IPS-18c (cell line): ENCODE results near the gene ABCF2.

Source experiments
- H3K4me3 ChIP-seq: 2 replicates; pipeline ENCODE4 v1.7.0; 2013; ENCODE audit warnings: low read depth, mild to moderate bottlenecking, low read length, moderate library complexity; ENCODE audit not compliant: insufficient read depth
- H3K9me3 ChIP-seq: one replicate; pipeline ENCODE4 v1.6.1; 2013; ENCODE audit warnings: mild to moderate bottlenecking, low read length, moderate library complexity; ENCODE audit not compliant: control insufficient read depth, insufficient read depth

The ABCF2 gene

GRCh38 chr7:151193203-151193978 is 33.6 kb downstream of the ABCF2 start:
- Histone ChIP-seq H3K9me3 (no peaks in the 10 kb centered on the region), H3K4me3 (no peak overlapping the region)

GRCh38 chr7:151192002-151192539 is 34.9 kb downstream of the ABCF2 start:
- Histone ChIP-seq H3K9me3 (no peaks in the 10 kb centered on the region), H3K4me3 (no peak overlapping the region)

GRCh38 chr7:151191544-151191943 is 35.5 kb downstream of the ABCF2 start:
- Histone ChIP-seq H3K9me3 (no peaks in the 10 kb centered on the region), H3K4me3 (no peak overlapping the region)

- Histone ChIP-seq H3K9me3 (no peaks in the 10 kb centered on the region), H3K4me3 (no peak overlapping the region)
Measured at GRCh38 chr7:151189038-151189437, 38.0 kb downstream of the ABCF2 start.

- Histone ChIP-seq H3K9me3 (no peaks in the 10 kb centered on the region), H3K4me3 (no peak overlapping the region)
Measured at GRCh38 chr7:151188252-151188542, 38.8 kb downstream of the ABCF2 start.

GRCh38 chr7:151187409-151188251 is 39.4 kb downstream of the ABCF2 start:
- no peak overlapping the region for H3K4me3 ChIP-seq
- no peaks in the 10 kb centered on the region for H3K9me3 ChIP-seq

GRCh38 chr7:151186640-151187408 is 40.2 kb downstream of the ABCF2 start, which contains the start of gene ASB10:
ASB10 (minus strand) TSS chr7:151187250; CDS start chr7:151187130, 120 bp downstream.
- Histone ChIP-seq H3K4me3 (no peak within 1 kb of the TSS), H3K9me3 (no peaks in the 10 kb centered on the region)

- H3K4me3 ChIP-seq = no peak overlapping the region
- H3K9me3 ChIP-seq = no peaks in the 10 kb centered on the region
Measured at GRCh38 chr7:151185762-151186639, 41.0 kb downstream of the ABCF2 start.

- Histone ChIP-seq H3K9me3 (no peaks in the 10 kb centered on the region), H3K4me3 (no peak overlapping the region)
Measured at GRCh38 chr7:151181011-151181431, 46.0 kb downstream of the ABCF2 start.

GRCh38 chr7:151179946-151180345 is 47.1 kb downstream of the ABCF2 start:
- no peak overlapping the region for H3K4me3 ChIP-seq

GRCh38 chr7:151179287-151179860 is 47.6 kb downstream of the ABCF2 start:
- H3K9me3 ChIP-seq = peaks cover 2% of the 10 kb centered on the region
- no peak overlapping the region for H3K4me3 ChIP-seq

More at GRCh38 chr7:151179946-151180345, 47.1 kb downstream of the ABCF2 start:
- H3K9me3 ChIP-seq = no peaks in the 10 kb centered on the region

GRCh38 chr7:151178831-151179230 is 48.2 kb downstream of the ABCF2 start:
- Histone ChIP-seq H3K9me3 (peaks cover 3% of the 10 kb centered on the region), H3K4me3 (no peak overlapping the region)

- Histone ChIP-seq H3K9me3 (peaks cover 7% of the 10 kb centered on the region), H3K4me3 (no peak overlapping the region)
Measured at GRCh38 chr7:151178236-151178635, 48.8 kb downstream of the ABCF2 start.

- H3K4me3 ChIP-seq = no peak overlapping the region
- H3K9me3 ChIP-seq = peaks cover 7% of the 10 kb centered on the region
Measured at GRCh38 chr7:151177310-151177709, 49.7 kb downstream of the ABCF2 start.

GRCh38 chr7:151176401-151176800 is 50.6 kb downstream of the ABCF2 start:
- Histone ChIP-seq H3K4me3 (no peak overlapping the region), H3K9me3 (peaks cover 9% of the 10 kb centered on the region)

- H3K9me3 ChIP-seq = peaks cover 9% of the 10 kb centered on the region
Measured at GRCh38 chr7:151175793-151176311, 51.2 kb downstream of the ABCF2 start.

More at GRCh38 chr7:151175793-151176311, 51.2 kb downstream of the ABCF2 start:
- H3K4me3 ChIP-seq = no peak overlapping the region
